Osteoblast (primary cell): Measurements from ENCODE around the gene EEF1AKMT4. TPM values are rescaled to one million over a fixed set of nuclear protein-coding genes. Genes with fewer than 3 reads are reported as not detected.

ENCODE experiments used
- DNase-seq: peaks from one replicate; pipeline ENCODE4 v3.0.0; 2011; ENCODE audit warnings: low spot score, mixed read lengths; ENCODE audit not compliant: insufficient read length; ENCODE audit errors: missing footprints
- H2AFZ ChIP-seq: 2 replicates; pipeline ENCODE4 v1.6.0; 2011; ENCODE audit warnings: mild to moderate bottlenecking, low read length
- H3K27ac ChIP-seq: 2 replicates; pipeline ENCODE4 v1.5.1; 2011; ENCODE audit warnings: mild to moderate bottlenecking, low read depth, low read length, moderate library complexity
- H3K27me3 ChIP-seq: 2 replicates; pipeline ENCODE4 v1.6.0; 2012; ENCODE audit warnings: mild to moderate bottlenecking, control low read depth, inconsistent platforms, low read length, moderate library complexity; ENCODE audit not compliant: insufficient read depth
- H3K36me3 ChIP-seq: 2 replicates; pipeline ENCODE4 v1.5.1; 2011; ENCODE audit warnings: mild to moderate bottlenecking, low read length, control low read depth, moderate library complexity; ENCODE audit not compliant: insufficient read depth
- H3K4me1 ChIP-seq: 2 replicates; pipeline ENCODE4 v1.5.1; 2011; ENCODE audit warnings: mild to moderate bottlenecking, low read length, control low read depth, moderate library complexity; ENCODE audit not compliant: insufficient read depth
- H3K4me2 ChIP-seq: 2 replicates; pipeline ENCODE4 v1.6.0; 2011; ENCODE audit warnings: mild to moderate bottlenecking, low read length; ENCODE audit not compliant: insufficient read depth
- H3K4me3 ChIP-seq: fragments of 200-600 bp; sonication (generic); 3 replicates; pipeline ENCODE4 v1.5.1; 2012; ENCODE audit warnings: mild to moderate bottlenecking, low read length, inconsistent platforms; ENCODE audit not compliant: insufficient read depth
- H3K79me2 ChIP-seq: 2 replicates; pipeline ENCODE4 v1.6.0; 2012; ENCODE audit warnings: mild to moderate bottlenecking, low read length, control low read depth, inconsistent platforms; ENCODE audit not compliant: insufficient read depth
- H3K9me3 ChIP-seq: 2 replicates; pipeline ENCODE4 v1.5.1; 2011; ENCODE audit warnings: low read depth, low read length, control low read depth
- H4K20me1 ChIP-seq: 2 replicates; pipeline ENCODE4 v1.6.0; 2012; ENCODE audit warnings: mild to moderate bottlenecking, low read length, control low read depth; ENCODE audit not compliant: insufficient read depth
- total RNA-seq: library from RNA; depleted of rRNA; stranded (reverse); fragments of >200 nt; gene quantifications from 2 replicates; pipeline ENCODE4 v1.2.3, GENCODE V29; 2012
- TF ChIP-seq, protein P1 (sequence below): IDR thresholded peaks from 2 replicates; pipeline ENCODE4 v1.5.1; 2011; ENCODE audit warnings: mild to moderate bottlenecking, low read depth, low read length, moderate library complexity; ENCODE audit errors: extremely low read depth

Gene EEF1AKMT4
- total RNA-seq, 1 donor = 3.3 TPM

DNA sequence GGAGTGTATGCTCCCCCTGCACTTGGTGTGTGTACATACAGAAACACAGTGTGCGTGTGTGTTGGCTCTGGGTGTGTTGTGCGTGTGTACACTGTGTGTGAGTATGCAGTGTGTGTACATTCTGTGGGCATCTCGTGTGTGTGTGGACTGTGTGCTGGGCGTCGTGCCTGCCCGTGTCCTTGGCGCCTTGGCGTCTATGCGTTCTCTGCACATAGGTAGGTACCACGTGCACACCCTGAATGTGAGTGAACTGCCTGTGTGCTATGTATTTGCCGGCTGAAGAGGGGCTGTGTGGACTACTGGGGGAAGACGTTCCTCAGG lies 25.9 kb downstream of the EEF1AKMT4 start:
- no peak overlapping the region for H2AFZ ChIP-seq
- H3K4me3 ChIP-seq = no peak overlapping the region
- peak; percentile 53 for DNase-seq

DNA sequence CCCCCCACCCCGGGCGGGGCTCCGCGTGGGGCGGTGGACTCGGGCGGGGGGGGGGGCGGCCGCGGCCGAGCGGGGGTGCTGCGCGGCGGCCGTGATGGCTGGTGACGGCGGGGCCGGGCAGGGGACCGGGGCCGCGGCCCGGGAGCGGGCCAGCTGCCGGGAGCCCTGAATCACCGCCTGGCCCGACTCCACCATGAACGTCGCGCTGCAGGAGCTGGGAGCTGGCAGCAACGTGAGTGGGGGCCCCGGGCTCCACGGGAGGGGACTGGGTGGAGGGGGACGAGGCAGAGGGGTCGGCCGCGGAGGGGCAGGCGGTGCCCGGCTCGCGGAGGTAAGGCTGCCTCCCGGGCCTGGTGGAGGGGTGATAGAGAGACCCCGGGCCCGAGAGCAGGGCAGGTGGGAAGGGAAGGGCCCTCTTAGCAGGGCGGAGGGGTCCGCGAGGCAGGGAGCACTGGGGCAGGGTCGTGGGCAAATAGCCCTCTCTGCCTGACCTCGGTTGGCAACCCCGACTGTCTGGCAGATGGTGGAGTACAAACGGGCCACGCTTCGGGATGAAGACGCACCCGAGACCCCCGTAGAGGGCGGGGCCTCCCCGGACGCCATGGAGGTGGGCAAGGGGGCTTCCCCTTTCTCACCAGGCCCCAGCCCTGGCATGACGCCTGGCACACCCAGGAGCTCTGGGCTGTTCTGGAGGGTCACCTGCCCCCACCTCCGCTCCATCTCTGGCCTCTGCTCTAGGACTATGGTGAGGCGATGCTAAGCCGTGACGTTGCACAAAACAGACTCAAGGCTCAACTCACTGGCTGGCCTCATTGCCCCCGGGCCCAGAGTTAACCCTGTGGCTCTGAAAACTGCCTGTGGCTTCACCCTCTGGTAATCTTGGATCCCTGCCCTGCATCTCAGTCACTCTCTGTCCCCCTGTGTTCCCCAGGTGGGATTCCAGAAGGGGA lies 26.8 kb downstream of the EEF1AKMT4 start, which contains the start of gene ECE2:
ECE2 (plus strand) TSS at position 62 of the 950 bp plus-strand sequence; CDS start at position 194, 132 bp downstream.
- Histone ChIP-seq H3K36me3 (no peaks in the 10 kb centered on the region), H4K20me1 (no peaks in the 10 kb centered on the region), H3K27ac (no peak within 1 kb of the TSS), H3K4me2 (no peak within 1 kb of the TSS), H2AFZ (no peak within 1 kb of the TSS), H3K4me1 (no peaks in the 10 kb centered on the region), H3K4me3 (no peak within 1 kb of the TSS), H3K27me3 (peaks cover 40% of the 10 kb centered on the region), H3K79me2 (no peaks in the 10 kb centered on the region), H3K9me3 (no peaks in the 10 kb centered on the region)
- TF ChIP-seq, protein P1, sequence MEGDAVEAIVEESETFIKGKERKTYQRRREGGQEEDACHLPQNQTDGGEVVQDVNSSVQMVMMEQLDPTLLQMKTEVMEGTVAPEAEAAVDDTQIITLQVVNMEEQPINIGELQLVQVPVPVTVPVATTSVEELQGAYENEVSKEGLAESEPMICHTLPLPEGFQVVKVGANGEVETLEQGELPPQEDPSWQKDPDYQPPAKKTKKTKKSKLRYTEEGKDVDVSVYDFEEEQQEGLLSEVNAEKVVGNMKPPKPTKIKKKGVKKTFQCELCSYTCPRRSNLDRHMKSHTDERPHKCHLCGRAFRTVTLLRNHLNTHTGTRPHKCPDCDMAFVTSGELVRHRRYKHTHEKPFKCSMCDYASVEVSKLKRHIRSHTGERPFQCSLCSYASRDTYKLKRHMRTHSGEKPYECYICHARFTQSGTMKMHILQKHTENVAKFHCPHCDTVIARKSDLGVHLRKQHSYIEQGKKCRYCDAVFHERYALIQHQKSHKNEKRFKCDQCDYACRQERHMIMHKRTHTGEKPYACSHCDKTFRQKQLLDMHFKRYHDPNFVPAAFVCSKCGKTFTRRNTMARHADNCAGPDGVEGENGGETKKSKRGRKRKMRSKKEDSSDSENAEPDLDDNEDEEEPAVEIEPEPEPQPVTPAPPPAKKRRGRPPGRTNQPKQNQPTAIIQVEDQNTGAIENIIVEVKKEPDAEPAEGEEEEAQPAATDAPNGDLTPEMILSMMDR = no peak
- peak; percentile 87 for DNase-seq

More for the DNA sequence above, 25.9 kb downstream of the EEF1AKMT4 start:
- Histone ChIP-seq H3K4me2 (no peak overlapping the region), H3K9me3 (no peaks in the 10 kb centered on the region), H3K27me3 (peaks cover 43% of the 10 kb centered on the region), H3K36me3 (no peaks in the 10 kb centered on the region), H3K27ac (no peak overlapping the region), H3K79me2 (no peaks in the 10 kb centered on the region), H4K20me1 (no peaks in the 10 kb centered on the region), H3K4me1 (no peaks in the 10 kb centered on the region)
- TF ChIP-seq, protein P1 = no peak

DNA sequence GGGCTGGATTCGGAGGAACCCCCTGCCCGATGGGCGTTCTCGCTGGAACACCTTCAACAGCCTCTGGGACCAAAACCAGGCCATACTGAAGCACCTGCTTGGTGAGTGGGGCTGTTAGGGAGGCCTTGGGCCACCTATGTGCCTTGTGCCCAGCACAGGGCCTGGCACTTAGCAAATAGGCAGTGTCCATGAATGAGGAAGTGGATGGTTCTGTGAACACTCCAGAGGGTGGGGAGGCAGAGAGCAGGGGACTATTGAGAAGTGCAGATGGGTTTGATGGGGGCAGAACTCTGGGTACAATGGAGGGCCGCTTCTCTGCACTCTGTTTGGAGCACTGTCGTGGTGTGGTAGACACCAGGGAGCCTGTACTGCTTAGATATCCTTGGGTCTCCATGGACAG lies 27.9 kb downstream of the EEF1AKMT4 start:
- Histone ChIP-seq H3K4me2 (no peak overlapping the region), H4K20me1 (no peaks in the 10 kb centered on the region)
- TF ChIP-seq, protein P1 = no peak

DNA sequence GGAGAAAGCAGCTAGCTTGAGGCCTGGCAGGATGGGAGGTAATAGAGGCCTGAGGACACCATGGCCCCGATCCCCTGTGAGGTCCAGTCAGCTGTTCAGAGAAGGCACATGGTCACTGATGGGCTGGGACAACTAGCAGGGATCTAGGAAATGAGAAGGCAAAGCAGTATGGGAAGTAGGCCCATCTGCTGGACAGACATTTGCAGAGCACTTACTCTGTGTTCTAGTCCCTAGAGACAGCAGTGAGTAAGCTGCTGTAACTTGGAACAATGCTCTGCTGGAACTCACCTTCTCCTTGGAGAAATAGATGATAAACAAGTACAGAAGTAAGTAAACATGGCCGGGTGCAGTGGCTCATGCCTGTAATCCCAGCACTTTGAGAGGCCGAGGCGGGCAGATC lies 33.5 kb downstream of the EEF1AKMT4 start:
- Histone ChIP-seq H2AFZ (no peak overlapping the region), H3K27ac (no peak overlapping the region), H4K20me1 (no peaks in the 10 kb centered on the region), H3K36me3 (no peaks in the 10 kb centered on the region), H3K4me1 (no peaks in the 10 kb centered on the region), H3K27me3 (peaks cover 20% of the 10 kb centered on the region), H3K4me2 (no peak overlapping the region), H3K4me3 (no peak overlapping the region), H3K79me2 (no peaks in the 10 kb centered on the region), H3K9me3 (no peaks in the 10 kb centered on the region)
- DNase-seq = peak; percentile 35
- TF ChIP-seq, protein P1 = no peak

More for the DNA sequence above, 27.9 kb downstream of the EEF1AKMT4 start:
- no peaks in the 10 kb centered on the region for H3K9me3 ChIP-seq
- no peaks in the 10 kb centered on the region for H3K36me3 ChIP-seq
- H3K4me3 ChIP-seq = no peak overlapping the region
- no peak overlapping the region for H2AFZ ChIP-seq
- no peaks in the 10 kb centered on the region for H3K4me1 ChIP-seq
- no peaks in the 10 kb centered on the region for H3K79me2 ChIP-seq
- peak; percentile 10 for DNase-seq
- no peak overlapping the region for H3K27ac ChIP-seq
- H3K27me3 ChIP-seq = peaks cover 43% of the 10 kb centered on the region
